ENCODE measurements around the gene RNF150.

The RNF150 gene

GRCh38 chr4:141130947-141131605, 2.2 kb downstream of the RNF150 start:
- peak in 1 of 2 experiments; percentile 22 for DNase-seq

GRCh38 chr4:141127884-141128283, 5.4 kb downstream of the RNF150 start:
- DNase-seq: peak; percentile 40 to 65

GRCh38 chr4:141126769-141127168, 6.5 kb downstream of the RNF150 start:
- DNase-seq: peak; percentile 31 to 60

GRCh38 chr4:141124224-141124623, 9.0 kb downstream of the RNF150 start:
- peak in 1 of 2 experiments; percentile 11 for DNase-seq

GRCh38 chr4:141121768-141122454, 11.4 kb downstream of the RNF150 start:
- DNase-seq: peak in 1 of 2 experiments; percentile 57

- peak in 1 of 2 experiments; percentile 10 for DNase-seq
Observed at GRCh38 chr4:141121101-141121500, 12.2 kb downstream of the RNF150 start.

- DNase-seq: no peak
Observed at GRCh38 chr4:141120036-141120593, 13.2 kb downstream of the RNF150 start.

- DNase-seq: no peak
Observed at GRCh38 chr4:141119071-141119470, 14.2 kb downstream of the RNF150 start.

GRCh38 chr4:141118381-141118780, 14.9 kb downstream of the RNF150 start:
- DNase-seq: no peak

GRCh38 chr4:141117935-141118334, 15.3 kb downstream of the RNF150 start:
- no peak for DNase-seq

- DNase-seq: no peak
Observed at GRCh38 chr4:141109983-141110382, 23.3 kb downstream of the RNF150 start.

GRCh38 chr4:141107927-141108326, 25.3 kb downstream of the RNF150 start:
- no peak for DNase-seq

- no peak for DNase-seq
Observed at GRCh38 chr4:141102367-141102766, 30.9 kb downstream of the RNF150 start.

GRCh38 chr4:141101511-141101910, 31.8 kb downstream of the RNF150 start:
- DNase-seq: no peak

GRCh38 chr4:141099326-141099725, 33.9 kb downstream of the RNF150 start:
- DNase-seq: no peak

GRCh38 chr4:141098163-141098562, 35.1 kb downstream of the RNF150 start:
- DNase-seq: no peak

- no peak for DNase-seq
Observed at GRCh38 chr4:141090473-141090872, 42.8 kb downstream of the RNF150 start.

GRCh38 chr4:141081921-141082395, 51.3 kb downstream of the RNF150 start:
- no peak for DNase-seq

GRCh38 chr4:141080668-141081067, 52.6 kb downstream of the RNF150 start:
- DNase-seq: no peak

- DNase-seq: no peak
Observed at GRCh38 chr4:141079393-141079930, 53.8 kb downstream of the RNF150 start.

GRCh38 chr4:141078871-141079270, 54.4 kb downstream of the RNF150 start:
- no peak for DNase-seq

GRCh38 chr4:141077611-141078225, 55.6 kb downstream of the RNF150 start:
- peak in 1 of 2 experiments; percentile 32 for DNase-seq

- no peak for DNase-seq
Observed at GRCh38 chr4:141075553-141075952, 57.7 kb downstream of the RNF150 start.

All from NCI-H446 (cell line).